Mammary epithelial cell (primary cell): Measurements from ENCODE around the gene SLC26A5.

Experiments
- EZH2 ChIP-seq: IDR thresholded peaks from 2 replicates; pipeline ENCODE4 v1.6.1; 2012; ENCODE audit warnings: low read length, inconsistent platforms, borderline replicate concordance
- TF ChIP-seq, protein P1 (sequence below), 2 donors: IDR thresholded peaks in 1 of 2; conservative IDR thresholded peaks in 1 of 2; 2 replicates each; pipeline ENCODE4 v1.5.1; 2011 to 2012; ENCODE audit warnings: inconsistent platforms in 2 of 2, low read length in 2 of 2, mild to moderate bottlenecking in 2 of 2, control low read depth in 1 of 2, low read depth in 1 of 2; ENCODE audit not compliant: insufficient read depth in 1 of 2; ENCODE audit errors: extremely low read depth in 1 of 2

DNA sequence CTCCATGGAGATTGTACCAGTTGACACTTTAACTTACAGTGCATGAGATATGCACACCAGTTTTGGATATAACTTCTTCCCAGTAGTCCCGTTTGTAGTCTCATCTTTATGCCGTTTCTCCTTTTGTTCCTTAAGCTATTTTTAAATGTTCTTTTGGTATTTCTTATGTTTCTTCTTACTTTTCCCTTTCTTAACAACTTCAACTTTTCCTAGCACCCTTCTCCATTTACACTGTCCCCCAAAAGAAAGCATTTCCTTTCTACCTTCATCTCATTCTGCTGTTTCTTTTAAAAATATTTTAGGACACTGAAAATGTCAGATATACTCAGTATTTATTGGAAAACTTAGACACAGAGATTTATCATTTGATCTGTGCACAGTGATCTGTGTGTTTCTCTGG is 97.0 kb downstream of the SLC26A5 start:
- no peak for TF ChIP-seq EZH2
- TF ChIP-seq, protein P1, sequence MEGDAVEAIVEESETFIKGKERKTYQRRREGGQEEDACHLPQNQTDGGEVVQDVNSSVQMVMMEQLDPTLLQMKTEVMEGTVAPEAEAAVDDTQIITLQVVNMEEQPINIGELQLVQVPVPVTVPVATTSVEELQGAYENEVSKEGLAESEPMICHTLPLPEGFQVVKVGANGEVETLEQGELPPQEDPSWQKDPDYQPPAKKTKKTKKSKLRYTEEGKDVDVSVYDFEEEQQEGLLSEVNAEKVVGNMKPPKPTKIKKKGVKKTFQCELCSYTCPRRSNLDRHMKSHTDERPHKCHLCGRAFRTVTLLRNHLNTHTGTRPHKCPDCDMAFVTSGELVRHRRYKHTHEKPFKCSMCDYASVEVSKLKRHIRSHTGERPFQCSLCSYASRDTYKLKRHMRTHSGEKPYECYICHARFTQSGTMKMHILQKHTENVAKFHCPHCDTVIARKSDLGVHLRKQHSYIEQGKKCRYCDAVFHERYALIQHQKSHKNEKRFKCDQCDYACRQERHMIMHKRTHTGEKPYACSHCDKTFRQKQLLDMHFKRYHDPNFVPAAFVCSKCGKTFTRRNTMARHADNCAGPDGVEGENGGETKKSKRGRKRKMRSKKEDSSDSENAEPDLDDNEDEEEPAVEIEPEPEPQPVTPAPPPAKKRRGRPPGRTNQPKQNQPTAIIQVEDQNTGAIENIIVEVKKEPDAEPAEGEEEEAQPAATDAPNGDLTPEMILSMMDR (conservative IDR thresholded peaks at IDR 0.05 in 1 of 2, IDR thresholded peaks at IDR 0.05 in 1 of 2; ENCODE audit: extremely low read depth in 1 of 2, insufficient read depth in 1 of 2, low read depth in 1 of 2, low read length in 2 of 2): no peak
